ENCODE measurements around the gene ADAMTSL2.

ADAMTSL2 gene

GRCh38 chr9:133528001-133528875 is 6.3 kb upstream of the ADAMTSL2 start:
- TF ChIP-seq GATA3 (IDR thresholded peaks at IDR 0.05; ENCODE audit: low read depth, low read length) (no peak), GATA2 (IDR thresholded peaks at IDR 0.05; ENCODE audit: low read depth, low read length) (no peak)

- TF ChIP-seq GATA3 (IDR thresholded peaks at IDR 0.05; ENCODE audit: low read depth, low read length) (no peak), GATA2 (IDR thresholded peaks at IDR 0.05; ENCODE audit: low read depth, low read length) (no peak)
Measured at GRCh38 chr9:133528876-133529241, 5.6 kb upstream of the ADAMTSL2 start.

- TF ChIP-seq GATA2 (IDR thresholded peaks at IDR 0.05; ENCODE audit: low read depth, low read length) (no peak), GATA3 (IDR thresholded peaks at IDR 0.05; ENCODE audit: low read depth, low read length) (no peak)
Measured at GRCh38 chr9:133529457-133529856, 5.0 kb upstream of the ADAMTSL2 start.

GRCh38 chr9:133529874-133530273 is 4.6 kb upstream of the ADAMTSL2 start:
- TF ChIP-seq GATA3 (IDR thresholded peaks at IDR 0.05; ENCODE audit: low read depth, low read length): no peak
- TF ChIP-seq GATA2 (IDR thresholded peaks at IDR 0.05; ENCODE audit: low read depth, low read length): no peak

GRCh38 chr9:133531293-133531692 is 3.2 kb upstream of the ADAMTSL2 start:
- no peak for TF ChIP-seq GATA2 (IDR thresholded peaks at IDR 0.05; ENCODE audit: low read depth, low read length)
- no peak for TF ChIP-seq GATA3 (IDR thresholded peaks at IDR 0.05; ENCODE audit: low read depth, low read length)

GRCh38 chr9:133532937-133533668 is 1.4 kb upstream of the ADAMTSL2 start:
- no peak for TF ChIP-seq GATA3 (IDR thresholded peaks at IDR 0.05; ENCODE audit: low read depth, low read length)
- TF ChIP-seq GATA2 (IDR thresholded peaks at IDR 0.05; ENCODE audit: low read depth, low read length): no peak

GRCh38 chr9:133533857-133534256 is 647 bp upstream of the ADAMTSL2 start:
- TF ChIP-seq GATA3 (IDR thresholded peaks at IDR 0.05; ENCODE audit: low read depth, low read length): no peak
- no peak for TF ChIP-seq GATA2 (IDR thresholded peaks at IDR 0.05; ENCODE audit: low read depth, low read length)

- no peak for TF ChIP-seq GATA3 (IDR thresholded peaks at IDR 0.05; ENCODE audit: low read depth, low read length)
- TF ChIP-seq GATA2 (IDR thresholded peaks at IDR 0.05; ENCODE audit: low read depth, low read length): no peak
Measured at GRCh38 chr9:133535306-133535877, 888 bp downstream of the ADAMTSL2 start.

- TF ChIP-seq GATA2 (IDR thresholded peaks at IDR 0.05; ENCODE audit: low read depth, low read length) (no peak), GATA3 (IDR thresholded peaks at IDR 0.05; ENCODE audit: low read depth, low read length) (no peak)
Measured at GRCh38 chr9:133536080-133536479, 1.6 kb downstream of the ADAMTSL2 start.

GRCh38 chr9:133536536-133536935 is 2.0 kb downstream of the ADAMTSL2 start:
- TF ChIP-seq GATA2 (IDR thresholded peaks at IDR 0.05; ENCODE audit: low read depth, low read length) (no peak), GATA3 (IDR thresholded peaks at IDR 0.05; ENCODE audit: low read depth, low read length) (no peak)

- TF ChIP-seq GATA3 (IDR thresholded peaks at IDR 0.05; ENCODE audit: low read depth, low read length): no peak
- no peak for TF ChIP-seq GATA2 (IDR thresholded peaks at IDR 0.05; ENCODE audit: low read depth, low read length)
Measured at GRCh38 chr9:133537257-133537656, 2.8 kb downstream of the ADAMTSL2 start.

- no peak for TF ChIP-seq GATA3 (IDR thresholded peaks at IDR 0.05; ENCODE audit: low read depth, low read length)
Measured at GRCh38 chr9:133538176-133538575, 3.7 kb downstream of the ADAMTSL2 start.

- TF ChIP-seq GATA2 (IDR thresholded peaks at IDR 0.05; ENCODE audit: low read depth, low read length) (no peak), GATA3 (IDR thresholded peaks at IDR 0.05; ENCODE audit: low read depth, low read length) (no peak)
Measured at GRCh38 chr9:133538851-133539833, 4.6 kb downstream of the ADAMTSL2 start.

Measured in SH-SY5Y (cell line).